ENCODE results near the gene AP2B1. TPM values are rescaled to one million over a fixed set of nuclear protein-coding genes. Genes with fewer than 3 reads are reported as not detected.

Gene AP2B1
- total RNA-seq, 1 experiment from 2014 or later, result 195 TPM

DNA sequence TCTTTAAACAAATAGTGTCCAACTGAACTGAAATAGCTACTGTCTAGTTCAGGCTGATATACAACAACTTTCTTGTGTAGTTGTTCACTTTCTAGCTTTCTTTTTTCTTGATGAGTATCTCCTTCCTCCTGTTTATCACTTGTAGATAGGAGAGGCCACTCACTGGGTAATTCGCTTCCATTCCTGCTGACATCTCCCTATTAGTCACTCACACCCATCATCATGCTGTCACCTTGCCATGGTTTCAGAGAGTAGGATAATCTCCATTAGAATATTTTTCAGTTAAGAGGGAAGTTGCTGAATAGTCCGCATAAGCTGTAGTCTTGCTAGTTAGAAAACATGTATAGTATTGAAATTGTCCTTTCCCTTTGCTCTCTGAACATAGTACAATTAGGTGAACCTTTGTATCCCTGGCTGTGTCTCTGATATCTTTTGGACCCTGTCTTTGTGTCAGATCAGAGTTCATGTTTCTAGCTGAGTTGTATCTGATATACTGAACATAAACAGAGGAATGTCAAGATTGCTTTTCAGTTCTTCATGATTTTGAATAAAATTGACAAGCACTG, 79.9 kb downstream of the AP2B1 start:
- Mint-ChIP-seq H3K4me3 (no peak overlapping the region), H3K27ac (no peak overlapping the region), H3K9me3 (no peaks in the 10 kb centered on the region), H3K27me3 (ENCODE audit: low read depth) (no peaks in the 10 kb centered on the region), H3K4me1 (peaks cover 14% of the 10 kb centered on the region), H3K36me3 (peaks cover 29% of the 10 kb centered on the region)
- DNase-seq (ENCODE audit: low spot score), result no peak
- TF ChIP-seq CREM (CRISPR knock-in tag; IDR thresholded peaks at IDR 0.05) (no peak), ETV6 (CRISPR knock-in tag; IDR thresholded peaks at IDR 0.05) (no peak), FOXP1 (CRISPR knock-in tag; IDR thresholded peaks at IDR 0.05; ENCODE audit: borderline replicate concordance) (no peak), SMAD4 (CRISPR knock-in tag; IDR thresholded peaks at IDR 0.05) (no peak), NR3C1 (CRISPR knock-in tag; conservative IDR thresholded peaks at IDR 0.05; ENCODE audit: low read depth) (no peak), ZBTB21 (CRISPR knock-in tag; IDR thresholded peaks at IDR 0.05; ENCODE audit: borderline replicate concordance) (no peak), ZNF232 (CRISPR knock-in tag; IDR thresholded peaks at IDR 0.05) (no peak), NFATC4 (CRISPR knock-in tag; IDR thresholded peaks at IDR 0.05) (no peak), ZNF317 (CRISPR knock-in tag; IDR thresholded peaks at IDR 0.05; ENCODE audit: borderline replicate concordance, low read depth) (no peak), CBFB (CRISPR knock-in tag; IDR thresholded peaks at IDR 0.05; ENCODE audit: low read depth) (no peak), NR2C2 (CRISPR knock-in tag; IDR thresholded peaks at IDR 0.05) (no peak), TEAD1 (CRISPR knock-in tag; IDR thresholded peaks at IDR 0.05) (no peak), GRHL2 (CRISPR knock-in tag; IDR thresholded peaks at IDR 0.05; ENCODE audit: insufficient replicate concordance, severe bottlenecking) (no peak)
- TF ChIP-seq, protein P1, sequence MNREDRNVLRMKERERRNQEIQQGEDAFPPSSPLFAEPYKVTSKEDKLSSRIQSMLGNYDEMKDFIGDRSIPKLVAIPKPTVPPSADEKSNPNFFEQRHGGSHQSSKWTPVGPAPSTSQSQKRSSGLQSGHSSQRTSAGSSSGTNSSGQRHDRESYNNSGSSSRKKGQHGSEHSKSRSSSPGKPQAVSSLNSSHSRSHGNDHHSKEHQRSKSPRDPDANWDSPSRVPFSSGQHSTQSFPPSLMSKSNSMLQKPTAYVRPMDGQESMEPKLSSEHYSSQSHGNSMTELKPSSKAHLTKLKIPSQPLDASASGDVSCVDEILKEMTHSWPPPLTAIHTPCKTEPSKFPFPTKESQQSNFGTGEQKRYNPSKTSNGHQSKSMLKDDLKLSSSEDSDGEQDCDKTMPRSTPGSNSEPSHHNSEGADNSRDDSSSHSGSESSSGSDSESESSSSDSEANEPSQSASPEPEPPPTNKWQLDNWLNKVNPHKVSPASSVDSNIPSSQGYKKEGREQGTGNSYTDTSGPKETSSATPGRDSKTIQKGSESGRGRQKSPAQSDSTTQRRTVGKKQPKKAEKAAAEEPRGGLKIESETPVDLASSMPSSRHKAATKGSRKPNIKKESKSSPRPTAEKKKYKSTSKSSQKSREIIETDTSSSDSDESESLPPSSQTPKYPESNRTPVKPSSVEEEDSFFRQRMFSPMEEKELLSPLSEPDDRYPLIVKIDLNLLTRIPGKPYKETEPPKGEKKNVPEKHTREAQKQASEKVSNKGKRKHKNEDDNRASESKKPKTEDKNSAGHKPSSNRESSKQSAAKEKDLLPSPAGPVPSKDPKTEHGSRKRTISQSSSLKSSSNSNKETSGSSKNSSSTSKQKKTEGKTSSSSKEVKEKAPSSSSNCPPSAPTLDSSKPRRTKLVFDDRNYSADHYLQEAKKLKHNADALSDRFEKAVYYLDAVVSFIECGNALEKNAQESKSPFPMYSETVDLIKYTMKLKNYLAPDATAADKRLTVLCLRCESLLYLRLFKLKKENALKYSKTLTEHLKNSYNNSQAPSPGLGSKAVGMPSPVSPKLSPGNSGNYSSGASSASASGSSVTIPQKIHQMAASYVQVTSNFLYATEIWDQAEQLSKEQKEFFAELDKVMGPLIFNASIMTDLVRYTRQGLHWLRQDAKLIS (CRISPR knock-in tag; IDR thresholded peaks at IDR 0.05; ENCODE audit: borderline replicate concordance), result no peak
- TF ChIP-seq, protein P2, sequence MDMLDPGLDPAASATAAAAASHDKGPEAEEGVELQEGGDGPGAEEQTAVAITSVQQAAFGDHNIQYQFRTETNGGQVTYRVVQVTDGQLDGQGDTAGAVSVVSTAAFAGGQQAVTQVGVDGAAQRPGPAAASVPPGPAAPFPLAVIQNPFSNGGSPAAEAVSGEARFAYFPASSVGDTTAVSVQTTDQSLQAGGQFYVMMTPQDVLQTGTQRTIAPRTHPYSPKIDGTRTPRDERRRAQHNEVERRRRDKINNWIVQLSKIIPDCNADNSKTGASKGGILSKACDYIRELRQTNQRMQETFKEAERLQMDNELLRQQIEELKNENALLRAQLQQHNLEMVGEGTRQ (CRISPR knock-in tag; IDR thresholded peaks at IDR 0.05), result no peak
- TF ChIP-seq, protein P3, sequence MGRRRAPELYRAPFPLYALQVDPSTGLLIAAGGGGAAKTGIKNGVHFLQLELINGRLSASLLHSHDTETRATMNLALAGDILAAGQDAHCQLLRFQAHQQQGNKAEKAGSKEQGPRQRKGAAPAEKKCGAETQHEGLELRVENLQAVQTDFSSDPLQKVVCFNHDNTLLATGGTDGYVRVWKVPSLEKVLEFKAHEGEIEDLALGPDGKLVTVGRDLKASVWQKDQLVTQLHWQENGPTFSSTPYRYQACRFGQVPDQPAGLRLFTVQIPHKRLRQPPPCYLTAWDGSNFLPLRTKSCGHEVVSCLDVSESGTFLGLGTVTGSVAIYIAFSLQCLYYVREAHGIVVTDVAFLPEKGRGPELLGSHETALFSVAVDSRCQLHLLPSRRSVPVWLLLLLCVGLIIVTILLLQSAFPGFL (CRISPR knock-in tag; IDR thresholded peaks at IDR 0.05; ENCODE audit: borderline replicate concordance), result no peak
- TF ChIP-seq, protein P4, sequence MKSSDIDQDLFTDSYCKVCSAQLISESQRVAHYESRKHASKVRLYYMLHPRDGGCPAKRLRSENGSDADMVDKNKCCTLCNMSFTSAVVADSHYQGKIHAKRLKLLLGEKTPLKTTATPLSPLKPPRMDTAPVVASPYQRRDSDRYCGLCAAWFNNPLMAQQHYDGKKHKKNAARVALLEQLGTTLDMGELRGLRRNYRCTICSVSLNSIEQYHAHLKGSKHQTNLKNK (CRISPR knock-in tag; IDR thresholded peaks at IDR 0.05), result no peak
- TF ChIP-seq, protein P5, sequence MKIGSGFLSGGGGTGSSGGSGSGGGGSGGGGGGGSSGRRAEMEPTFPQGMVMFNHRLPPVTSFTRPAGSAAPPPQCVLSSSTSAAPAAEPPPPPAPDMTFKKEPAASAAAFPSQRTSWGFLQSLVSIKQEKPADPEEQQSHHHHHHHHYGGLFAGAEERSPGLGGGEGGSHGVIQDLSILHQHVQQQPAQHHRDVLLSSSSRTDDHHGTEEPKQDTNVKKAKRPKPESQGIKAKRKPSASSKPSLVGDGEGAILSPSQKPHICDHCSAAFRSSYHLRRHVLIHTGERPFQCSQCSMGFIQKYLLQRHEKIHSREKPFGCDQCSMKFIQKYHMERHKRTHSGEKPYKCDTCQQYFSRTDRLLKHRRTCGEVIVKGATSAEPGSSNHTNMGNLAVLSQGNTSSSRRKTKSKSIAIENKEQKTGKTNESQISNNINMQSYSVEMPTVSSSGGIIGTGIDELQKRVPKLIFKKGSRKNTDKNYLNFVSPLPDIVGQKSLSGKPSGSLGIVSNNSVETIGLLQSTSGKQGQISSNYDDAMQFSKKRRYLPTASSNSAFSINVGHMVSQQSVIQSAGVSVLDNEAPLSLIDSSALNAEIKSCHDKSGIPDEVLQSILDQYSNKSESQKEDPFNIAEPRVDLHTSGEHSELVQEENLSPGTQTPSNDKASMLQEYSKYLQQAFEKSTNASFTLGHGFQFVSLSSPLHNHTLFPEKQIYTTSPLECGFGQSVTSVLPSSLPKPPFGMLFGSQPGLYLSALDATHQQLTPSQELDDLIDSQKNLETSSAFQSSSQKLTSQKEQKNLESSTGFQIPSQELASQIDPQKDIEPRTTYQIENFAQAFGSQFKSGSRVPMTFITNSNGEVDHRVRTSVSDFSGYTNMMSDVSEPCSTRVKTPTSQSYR (CRISPR knock-in tag; IDR thresholded peaks at IDR 0.05), result no peak
- ChIA-PET CTCF (interaction anchor here (0.5 kb wide), 1 partner anchor 57 kb away, joined by 3 read pairs; no protein-coding TSS in a partner anchor), POLR2A (interaction anchor here (0.7 kb wide), 1 partner anchor 23 kb away, joined by 3 read pairs; no protein-coding TSS in a partner anchor)
- no peak for ATAC-seq
